Osteoblast (primary cell): Measurements from ENCODE around the gene EFCAB6. TPM values are rescaled to one million over a fixed set of nuclear protein-coding genes. Genes with fewer than 3 reads are reported as not detected.

Experiments
- DNase-seq: peaks from one replicate; pipeline ENCODE4 v3.0.0; 2011; ENCODE audit warnings: low spot score, mixed read lengths; ENCODE audit not compliant: insufficient read length; ENCODE audit errors: missing footprints
- H2AFZ ChIP-seq: 2 replicates; pipeline ENCODE4 v1.6.0; 2011; ENCODE audit warnings: mild to moderate bottlenecking, low read length
- H3K27ac ChIP-seq: 2 replicates; pipeline ENCODE4 v1.5.1; 2011; ENCODE audit warnings: mild to moderate bottlenecking, low read depth, low read length, moderate library complexity
- H3K27me3 ChIP-seq: 2 replicates; pipeline ENCODE4 v1.6.0; 2012; ENCODE audit warnings: mild to moderate bottlenecking, control low read depth, inconsistent platforms, low read length, moderate library complexity; ENCODE audit not compliant: insufficient read depth
- H3K36me3 ChIP-seq: 2 replicates; pipeline ENCODE4 v1.5.1; 2011; ENCODE audit warnings: mild to moderate bottlenecking, low read length, control low read depth, moderate library complexity; ENCODE audit not compliant: insufficient read depth
- H3K4me1 ChIP-seq: 2 replicates; pipeline ENCODE4 v1.5.1; 2011; ENCODE audit warnings: mild to moderate bottlenecking, low read length, control low read depth, moderate library complexity; ENCODE audit not compliant: insufficient read depth
- H3K4me2 ChIP-seq: 2 replicates; pipeline ENCODE4 v1.6.0; 2011; ENCODE audit warnings: mild to moderate bottlenecking, low read length; ENCODE audit not compliant: insufficient read depth
- H3K4me3 ChIP-seq: fragments of 200-600 bp; sonication (generic); 3 replicates; pipeline ENCODE4 v1.5.1; 2012; ENCODE audit warnings: mild to moderate bottlenecking, low read length, inconsistent platforms; ENCODE audit not compliant: insufficient read depth
- H3K79me2 ChIP-seq: 2 replicates; pipeline ENCODE4 v1.6.0; 2012; ENCODE audit warnings: mild to moderate bottlenecking, low read length, control low read depth, inconsistent platforms; ENCODE audit not compliant: insufficient read depth
- H3K9me3 ChIP-seq: 2 replicates; pipeline ENCODE4 v1.5.1; 2011; ENCODE audit warnings: low read depth, low read length, control low read depth
- H4K20me1 ChIP-seq: 2 replicates; pipeline ENCODE4 v1.6.0; 2012; ENCODE audit warnings: mild to moderate bottlenecking, low read length, control low read depth; ENCODE audit not compliant: insufficient read depth
- CTCF ChIP-seq: IDR thresholded peaks from 2 replicates; pipeline ENCODE4 v1.5.1; 2011; ENCODE audit warnings: mild to moderate bottlenecking, low read depth, low read length, moderate library complexity; ENCODE audit errors: extremely low read depth
- total RNA-seq: library from RNA; depleted of rRNA; stranded (reverse); fragments of >200 nt; gene quantifications from 2 replicates; pipeline ENCODE4 v1.2.3, GENCODE V29; 2012

EFCAB6 gene
- total RNA-seq, 1 donor, result 1.8 TPM

GRCh38 chr22:43711681-43712080, 100.4 kb downstream of the EFCAB6 start:
- Histone ChIP-seq H3K9me3 (no peaks in the 10 kb centered on the region), H3K27ac (no peak overlapping the region), H3K36me3 (no peaks in the 10 kb centered on the region), H3K4me3 (no peak overlapping the region), H3K4me2 (no peak overlapping the region), H3K4me1 (no peaks in the 10 kb centered on the region), H2AFZ (no peak overlapping the region), H3K27me3 (no peaks in the 10 kb centered on the region), H4K20me1 (no peaks in the 10 kb centered on the region), H3K79me2 (no peaks in the 10 kb centered on the region)
- DNase-seq, result no peak
- no peak for TF ChIP-seq CTCF

DNA sequence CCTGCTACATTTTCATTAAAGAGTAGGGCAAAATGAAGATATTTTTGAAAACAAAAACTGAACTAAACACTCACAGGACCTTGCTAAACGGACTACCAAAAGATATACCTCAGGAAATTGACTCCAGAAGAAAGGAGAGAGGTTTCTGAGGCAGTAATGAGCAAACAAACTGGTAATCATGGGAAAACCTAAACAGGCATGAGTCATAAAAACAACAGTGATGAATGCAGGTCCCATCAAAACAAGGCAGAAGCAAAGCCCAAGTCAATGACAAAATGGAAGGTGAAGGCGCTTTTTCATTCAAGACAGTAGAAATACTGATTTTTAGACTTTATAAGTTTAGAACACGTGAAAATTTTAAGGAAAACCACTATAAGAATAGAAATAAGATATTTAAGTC, 104.5 kb downstream of the EFCAB6 start:
- no peak overlapping the region for H3K4me3 ChIP-seq

DNA sequence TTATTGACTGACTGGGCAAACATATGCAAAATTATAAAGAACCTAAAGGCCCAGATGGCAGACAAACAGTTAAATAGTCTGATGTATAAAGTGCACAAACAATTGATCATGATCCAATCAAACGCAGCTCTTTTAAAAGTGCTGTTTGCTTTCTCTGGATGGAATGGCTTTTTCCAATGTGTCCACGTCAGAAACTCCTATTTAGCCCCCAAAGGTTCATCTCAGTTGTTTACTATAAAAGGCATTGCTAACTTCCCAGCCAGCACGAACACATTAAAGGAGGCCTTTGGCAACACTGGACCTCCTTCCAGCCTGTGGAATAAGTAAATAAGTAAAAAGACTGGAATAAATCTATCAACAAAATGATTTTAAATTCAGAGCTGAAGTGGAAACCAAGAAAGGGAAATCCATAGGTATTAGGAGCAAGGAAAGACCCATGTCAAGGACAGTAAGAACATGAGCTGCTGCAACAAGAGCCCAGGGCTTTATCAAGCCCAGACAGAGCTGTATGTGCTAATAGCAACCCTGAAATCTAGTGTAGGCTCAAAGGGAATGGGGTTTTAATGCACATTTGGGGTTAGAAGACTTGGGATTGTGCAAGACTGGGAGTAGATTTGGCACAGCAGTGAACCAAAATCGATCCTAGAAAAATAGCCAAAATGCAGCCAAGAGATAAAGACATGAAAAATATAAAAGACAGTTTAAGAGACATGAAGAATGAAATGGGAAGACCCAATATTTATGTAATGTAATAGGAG, 105.4 kb downstream of the EFCAB6 start:
- no peak for DNase-seq
- no peaks in the 10 kb centered on the region for H3K27me3 ChIP-seq
- no peaks in the 10 kb centered on the region for H3K9me3 ChIP-seq
- H3K4me3 ChIP-seq, result no peak overlapping the region
- H3K4me1 ChIP-seq, result no peaks in the 10 kb centered on the region
- H3K79me2 ChIP-seq, result no peaks in the 10 kb centered on the region
- no peak overlapping the region for H2AFZ ChIP-seq
- no peaks in the 10 kb centered on the region for H4K20me1 ChIP-seq
- no peaks in the 10 kb centered on the region for H3K36me3 ChIP-seq
- H3K27ac ChIP-seq, result no peak overlapping the region
- no peak overlapping the region for H3K4me2 ChIP-seq
- no peak for TF ChIP-seq CTCF

More for the DNA sequence above, 104.5 kb downstream of the EFCAB6 start:
- H3K9me3 ChIP-seq, result no peaks in the 10 kb centered on the region
- H3K4me1 ChIP-seq, result no peaks in the 10 kb centered on the region
- H3K36me3 ChIP-seq, result no peaks in the 10 kb centered on the region
- H3K27ac ChIP-seq, result no peak overlapping the region
- H3K79me2 ChIP-seq, result no peaks in the 10 kb centered on the region
- no peak overlapping the region for H2AFZ ChIP-seq
- no peak for TF ChIP-seq CTCF
- H4K20me1 ChIP-seq, result no peaks in the 10 kb centered on the region
- no peak for DNase-seq
- no peak overlapping the region for H3K4me2 ChIP-seq
- H3K27me3 ChIP-seq, result no peaks in the 10 kb centered on the region

GRCh38 chr22:43706151-43706550, 106.0 kb downstream of the EFCAB6 start:
- Histone ChIP-seq H2AFZ (no peak overlapping the region), H3K4me2 (no peak overlapping the region), H3K36me3 (no peaks in the 10 kb centered on the region), H3K9me3 (no peaks in the 10 kb centered on the region), H3K4me1 (no peaks in the 10 kb centered on the region), H3K4me3 (no peak overlapping the region), H3K79me2 (no peaks in the 10 kb centered on the region), H3K27me3 (no peaks in the 10 kb centered on the region), H3K27ac (no peak overlapping the region), H4K20me1 (no peaks in the 10 kb centered on the region)
- TF ChIP-seq CTCF, result no peak
- no peak for DNase-seq
